ENCODE results near the gene CUX1.
A peak's percentile ranks its signal among the peaks of the same experiment; 100 is the strongest.

CUX1 gene

GRCh38 chr7:102230593-102230992 is 413.2 kb downstream of the CUX1 start:
- no peak for DNase-seq

- DNase-seq: no peak
These were observed 415.3 kb downstream of the CUX1 start for GRCh38 chr7:102232611-102233286.

GRCh38 chr7:102234131-102234530 is 416.7 kb downstream of the CUX1 start:
- no peak for DNase-seq

GRCh38 chr7:102234801-102235550 is 417.6 kb downstream of the CUX1 start:
- no peak for DNase-seq

- no peak for DNase-seq
These were observed 418.7 kb downstream of the CUX1 start for GRCh38 chr7:102236102-102236501.

- peak in 2 of 5 donors; percentile 21 to 39 for DNase-seq
These were observed 419.3 kb downstream of the CUX1 start for GRCh38 chr7:102236592-102237287.

- DNase-seq: no peak
These were observed 421.9 kb downstream of the CUX1 start for GRCh38 chr7:102239206-102239820.

GRCh38 chr7:102241431-102241830 is 424.0 kb downstream of the CUX1 start:
- DNase-seq: no peak

GRCh38 chr7:102244601-102245000 is 427.2 kb downstream of the CUX1 start:
- DNase-seq: no peak

- no peak for DNase-seq
These were observed 430.6 kb downstream of the CUX1 start for GRCh38 chr7:102248081-102248455.

- DNase-seq: no peak
These were observed 431.3 kb downstream of the CUX1 start for GRCh38 chr7:102248456-102249395.

- DNase-seq: no peak
These were observed 434.3 kb downstream of the CUX1 start for GRCh38 chr7:102251531-102252365.

- DNase-seq: no peak
These were observed 435.0 kb downstream of the CUX1 start for GRCh38 chr7:102252366-102252982.

GRCh38 chr7:102253066-102253972 is 435.9 kb downstream of the CUX1 start:
- no peak for DNase-seq

- no peak for DNase-seq
These were observed 436.5 kb downstream of the CUX1 start for GRCh38 chr7:102253973-102254370.

- no peak for DNase-seq
These were observed 437.1 kb downstream of the CUX1 start for GRCh38 chr7:102254521-102254920.

GRCh38 chr7:102255501-102255900 is 438.1 kb downstream of the CUX1 start:
- DNase-seq: no peak

- no peak for DNase-seq
These were observed 438.5 kb downstream of the CUX1 start for GRCh38 chr7:102255916-102256315.

GRCh38 chr7:102258073-102258748 is 440.8 kb downstream of the CUX1 start:
- no peak for DNase-seq
